Thoracic aorta (tissue), 2 donors: ENCODE measurements around the gene ZBTB7C. TPM values are rescaled to one million over a fixed set of nuclear protein-coding genes. Genes with fewer than 3 reads are reported as not detected.

Experiments used
- ATAC-seq: fragments of 150-250 bp; one replicate; pipeline ENCODE4 v1.8.0; 2017; ENCODE audit warnings: low read depth; ENCODE audit not compliant: insufficient number of reproducible peaks, low FRiP score
- DNase-seq: peaks from one replicate; pipeline ENCODE4 v3.0.0-alpha.2; 2020; ENCODE audit warnings: low spot score
- H3K27ac ChIP-seq, 2 donors: fragments of 200-600 bp; sonication (generic); 1 replicate in 1 of 2; 2 replicates in 1 of 2; pipeline ENCODE4 v1.5.1; 2016; ENCODE audit warnings: mild to moderate bottlenecking in 2 of 2, moderate library complexity in 2 of 2
- H3K27me3 ChIP-seq: fragments of 200-600 bp; sonication (generic); replicated peaks from 2 replicates; pipeline ENCODE4 v1.6.0; 2016; ENCODE audit warnings: mild to moderate bottlenecking; ENCODE audit not compliant: insufficient read depth
- H3K36me3 ChIP-seq: fragments of 200-600 bp; sonication (generic); one replicate; pipeline ENCODE4 v1.5.1; 2016
- H3K4me1 ChIP-seq, 2 donors: fragments of 200-600 bp; sonication (generic); 1 replicate in 1 of 2; 2 replicates in 1 of 2; pipeline versions ENCODE4 v1.5.1 to v1.6.0; 2016; ENCODE audit warnings: low read depth in 2 of 2, mild to moderate bottlenecking in 1 of 2; ENCODE audit not compliant: control insufficient read depth in 1 of 2
- H3K4me3 ChIP-seq: fragments of 200-600 bp; sonication (generic); 2 replicates; pipeline ENCODE4 v1.5.1; 2016; ENCODE audit warnings: mild to moderate bottlenecking
- H3K9me3 ChIP-seq: fragments of 200-600 bp; sonication (generic); 2 replicates; pipeline ENCODE4 v1.5.1; 2016
- CTCF ChIP-seq: fragments of 200-600 bp; sonication (generic); IDR thresholded peaks from one replicate; pipeline ENCODE4 v1.5.1; 2019; ENCODE audit warnings: antibody characterized with exemption
- total RNA-seq, 2 donors: library from RNA; depleted of rRNA; stranded (reverse); fragments of >200 nt; gene quantifications; one replicate each; pipeline versions ENCODE4 v1.1.0 to v1.2.3, GENCODE V29; 2016

ZBTB7C gene
- total RNA-seq, 2 donors from 2014 or later, result 9.6 to 10.9 TPM

DNA sequence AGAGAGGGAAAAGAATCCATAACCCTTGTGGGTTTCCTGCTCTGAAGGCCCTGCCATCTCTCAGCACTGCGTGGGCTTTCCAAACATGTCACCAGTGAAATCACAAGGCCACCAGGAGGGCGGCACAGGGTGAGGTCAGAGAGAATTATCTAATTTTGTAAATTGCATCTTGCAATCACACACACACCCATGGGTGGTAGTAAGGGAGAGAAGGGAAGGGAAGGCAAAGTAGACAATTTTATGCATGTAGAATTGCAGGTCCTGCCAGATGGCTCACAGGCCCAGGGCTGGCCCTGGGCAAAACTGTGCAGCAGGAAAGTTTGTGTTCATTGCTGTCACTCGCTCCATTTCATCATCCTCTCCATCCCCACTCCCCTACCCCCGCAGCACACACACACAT is 21.0 kb upstream of the ZBTB7C start:
- ATAC-seq, result no peak
- no peak overlapping the region for H3K4me3 ChIP-seq
- no peaks in the 10 kb centered on the region for H3K4me1 ChIP-seq
- TF ChIP-seq CTCF, result no peak
- no peak overlapping the region for H3K27ac ChIP-seq
- no peaks in the 10 kb centered on the region for H3K9me3 ChIP-seq
- DNase-seq, result no peak
- no peaks in the 10 kb centered on the region for H3K27me3 ChIP-seq
- no peaks in the 10 kb centered on the region for H3K36me3 ChIP-seq

DNA sequence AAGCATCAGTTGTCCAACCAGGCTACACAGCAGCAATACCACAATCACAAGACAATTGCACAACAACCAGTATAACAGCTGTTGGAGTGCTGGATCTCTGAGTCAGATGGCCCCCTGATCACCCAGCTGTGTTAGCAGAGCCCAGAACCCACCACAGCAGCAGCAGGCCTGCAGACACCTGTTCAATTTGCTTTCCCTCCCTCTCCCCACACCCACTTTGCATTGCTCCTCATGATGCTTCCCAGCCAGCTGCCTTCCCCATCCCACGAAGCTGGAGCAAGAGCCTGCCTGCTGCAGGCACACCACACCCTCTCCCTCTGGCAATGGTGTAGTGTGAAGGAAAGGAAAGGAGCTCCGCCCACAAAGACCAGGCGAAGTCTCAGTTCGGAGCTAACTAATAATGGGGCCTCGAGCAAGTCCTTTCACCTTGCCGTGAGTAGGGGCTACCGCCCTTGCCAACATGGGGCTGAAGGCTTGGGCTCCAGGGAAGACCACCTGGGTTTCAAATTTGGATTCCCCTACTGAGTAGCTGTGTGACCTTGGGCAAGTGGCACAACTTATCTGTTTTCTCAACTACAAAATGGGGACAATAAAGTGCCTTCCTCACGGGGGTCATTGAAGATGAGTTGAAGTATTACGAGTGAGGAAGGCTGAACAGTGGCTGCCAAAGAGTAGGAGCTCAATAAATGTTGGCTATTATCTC is 19.4 kb upstream of the ZBTB7C start:
- TF ChIP-seq CTCF, result no peak
- Histone ChIP-seq H3K4me1 (no peaks in the 10 kb centered on the region), H3K36me3 (no peaks in the 10 kb centered on the region), H3K27ac (no peak overlapping the region), H3K27me3 (no peaks in the 10 kb centered on the region), H3K9me3 (no peaks in the 10 kb centered on the region), H3K4me3 (no peak overlapping the region)
- DNase-seq (no peak), ATAC-seq (no peak)

DNA sequence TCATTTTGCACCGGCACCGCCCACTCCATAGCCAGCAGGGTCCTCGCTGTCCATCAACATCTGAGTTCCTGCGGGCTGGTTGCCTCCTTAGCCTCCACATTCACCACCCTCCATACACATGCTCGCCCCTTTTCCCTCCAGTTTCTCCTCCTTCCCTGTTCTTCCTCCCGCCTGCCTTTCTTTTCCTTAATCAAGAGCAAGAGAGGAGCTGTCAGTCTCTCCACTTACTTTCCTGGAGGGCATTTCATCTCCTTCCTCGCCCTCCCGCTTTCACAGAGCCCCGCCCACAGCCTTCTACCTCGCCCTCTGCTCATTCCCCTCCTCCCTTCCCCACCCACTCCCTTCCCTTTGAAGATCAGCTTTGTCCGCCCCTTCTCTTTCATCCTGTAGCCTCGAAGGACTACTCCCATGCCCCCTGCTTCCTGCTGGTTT is 13.8 kb upstream of the ZBTB7C start:
- DNase-seq (no peak), ATAC-seq (no peak)
- no peak overlapping the region for H3K27ac ChIP-seq
- no peak for TF ChIP-seq CTCF
- H3K4me1 ChIP-seq, result peaks cover 10 to 14% of the 10 kb centered on the region in 2 donors
- no peak overlapping the region for H3K4me3 ChIP-seq
- H3K9me3 ChIP-seq, result no peaks in the 10 kb centered on the region
- no peaks in the 10 kb centered on the region for H3K27me3 ChIP-seq
- H3K36me3 ChIP-seq, result no peaks in the 10 kb centered on the region

DNA sequence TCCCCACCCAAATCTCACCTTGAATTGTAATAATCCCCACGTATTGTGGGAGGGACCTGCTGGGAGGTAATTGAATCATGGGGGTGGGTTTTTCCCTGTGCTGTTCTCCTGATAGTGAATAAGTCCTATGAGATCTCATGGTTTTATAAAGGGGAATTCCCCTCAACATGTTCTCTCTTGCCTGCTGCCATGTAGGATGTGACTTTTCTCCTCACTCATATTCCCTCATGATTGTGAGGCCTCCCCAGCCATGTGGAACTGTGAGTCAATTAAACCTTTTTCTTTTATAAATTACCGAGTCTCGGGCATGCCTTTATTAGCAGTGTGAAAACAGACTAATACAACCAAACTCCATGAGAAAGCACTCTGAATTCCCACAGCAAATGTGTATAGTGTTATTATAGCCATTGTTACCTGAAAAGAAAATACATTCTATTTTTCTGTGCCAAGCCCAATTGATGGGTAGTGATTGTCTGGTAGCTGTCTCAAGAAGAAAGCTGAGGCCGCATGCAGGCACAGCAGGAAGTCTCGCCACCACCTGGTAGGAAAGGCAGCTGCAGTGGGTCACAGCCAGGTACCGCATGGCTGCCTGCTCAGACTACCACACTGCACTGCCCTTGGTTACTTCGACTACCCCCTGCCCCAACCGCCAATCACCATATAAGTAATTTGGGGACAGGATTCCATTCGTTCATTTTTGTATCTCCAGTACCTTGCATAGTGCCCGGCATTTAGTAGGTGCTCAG is 10.3 kb upstream of the ZBTB7C start:
- peak overlapping the region; percentile 67 to 75 for H3K27ac ChIP-seq

More for the DNA sequence above, 10.3 kb upstream of the ZBTB7C start:
- no peaks in the 10 kb centered on the region for H3K27me3 ChIP-seq
- H3K4me3 ChIP-seq, result no peak overlapping the region
- no peak for ATAC-seq
- H3K9me3 ChIP-seq, result no peaks in the 10 kb centered on the region
- TF ChIP-seq CTCF, result no peak
- no peaks in the 10 kb centered on the region for H3K36me3 ChIP-seq
- H3K4me1 ChIP-seq, result peaks cover 10 to 17% of the 10 kb centered on the region in 2 donors
- DNase-seq, result no peak
